ENCODE data around the gene PNKD. TPM values are rescaled to one million over a fixed set of nuclear protein-coding genes. Genes with fewer than 3 reads are reported as not detected.

Gene PNKD
- total and polyA plus RNA-seq, 2 experiments from 2014 or later = 48.7 to 145 TPM

DNA sequence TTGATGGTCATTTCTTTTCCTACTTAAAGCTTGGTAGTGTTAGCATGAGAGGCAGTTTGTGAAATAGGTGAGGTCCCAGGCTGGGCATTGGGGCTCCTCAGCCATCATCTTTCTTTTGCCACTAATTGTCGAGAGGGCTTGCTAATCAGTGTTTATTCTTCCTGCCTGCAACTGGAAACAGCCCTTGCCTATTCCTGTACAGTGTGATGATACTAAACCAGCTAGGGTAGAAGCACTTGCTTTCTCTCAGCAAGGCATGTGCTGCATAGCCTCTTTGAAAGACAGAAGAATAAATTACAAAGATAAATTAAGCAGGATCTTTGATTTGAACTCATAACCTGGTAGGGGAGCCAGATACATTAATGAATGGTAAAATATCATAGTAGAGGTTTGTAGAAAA, 26.1 kb upstream of the PNKD start:
- WGBS (ENCODE audit: low lambda C conversion rate, missing lambda C conversion rate) = 77% methylated on average over 1 of the region's 1 CpG
- Histone ChIP-seq H2AFZ (no peak overlapping the region), H3K79me2 (peaks cover 28% of the 10 kb centered on the region), H3K27ac (no peak overlapping the region), H3K9me3 (ENCODE audit: low read depth) (no peaks in the 10 kb centered on the region), H3K9me2 (replicated peaks; ENCODE audit: insufficient read depth) (no peaks in the 10 kb centered on the region), H4K20me1 (ENCODE audit: insufficient read depth, poor library complexity, severe bottlenecking) (no peaks in the 10 kb centered on the region), H3K36me3 (replicated peaks; ENCODE audit: insufficient read depth, low read depth) (no peaks in the 10 kb centered on the region), H3K4me3 (no peak overlapping the region), H3K4me2 (no peak overlapping the region), H3K27me3 (no peaks in the 10 kb centered on the region), H3K4me1 (ENCODE audit: insufficient read depth) (no peaks in the 10 kb centered on the region)
- TF ChIP-seq EZH2 (IDR thresholded peaks at IDR 0.05; ENCODE audit: borderline replicate concordance) (no peak), EZH2phosphoT487 (IDR thresholded peaks at IDR 0.05; ENCODE audit: low read depth, severe bottlenecking, unreplicated experiment) (no peak)
- TF ChIP-seq, protein P1, sequence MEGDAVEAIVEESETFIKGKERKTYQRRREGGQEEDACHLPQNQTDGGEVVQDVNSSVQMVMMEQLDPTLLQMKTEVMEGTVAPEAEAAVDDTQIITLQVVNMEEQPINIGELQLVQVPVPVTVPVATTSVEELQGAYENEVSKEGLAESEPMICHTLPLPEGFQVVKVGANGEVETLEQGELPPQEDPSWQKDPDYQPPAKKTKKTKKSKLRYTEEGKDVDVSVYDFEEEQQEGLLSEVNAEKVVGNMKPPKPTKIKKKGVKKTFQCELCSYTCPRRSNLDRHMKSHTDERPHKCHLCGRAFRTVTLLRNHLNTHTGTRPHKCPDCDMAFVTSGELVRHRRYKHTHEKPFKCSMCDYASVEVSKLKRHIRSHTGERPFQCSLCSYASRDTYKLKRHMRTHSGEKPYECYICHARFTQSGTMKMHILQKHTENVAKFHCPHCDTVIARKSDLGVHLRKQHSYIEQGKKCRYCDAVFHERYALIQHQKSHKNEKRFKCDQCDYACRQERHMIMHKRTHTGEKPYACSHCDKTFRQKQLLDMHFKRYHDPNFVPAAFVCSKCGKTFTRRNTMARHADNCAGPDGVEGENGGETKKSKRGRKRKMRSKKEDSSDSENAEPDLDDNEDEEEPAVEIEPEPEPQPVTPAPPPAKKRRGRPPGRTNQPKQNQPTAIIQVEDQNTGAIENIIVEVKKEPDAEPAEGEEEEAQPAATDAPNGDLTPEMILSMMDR (IDR thresholded peaks at IDR 0.05; ENCODE audit: poor library complexity) = no peak
- no peak for DNase-seq (ENCODE audit: low spot score)

DNA sequence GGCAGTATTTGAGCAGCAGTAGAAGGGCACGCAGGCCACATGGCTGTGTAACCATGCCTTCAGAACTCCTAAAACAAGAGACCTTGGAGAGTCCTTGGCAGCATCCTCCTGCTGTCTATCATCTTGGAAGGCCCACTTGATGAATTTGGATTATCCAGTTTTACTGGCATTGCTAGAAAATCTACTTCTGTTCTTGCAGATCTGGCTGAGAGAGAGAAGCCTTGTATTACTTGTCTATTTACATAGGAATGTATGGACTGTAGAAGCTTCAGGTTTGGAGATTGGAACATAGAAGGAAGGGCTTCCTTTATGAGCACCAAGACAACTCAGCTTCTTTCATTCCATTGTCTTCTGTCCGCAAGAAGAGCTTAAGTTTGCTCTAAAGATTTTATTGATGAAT, 25.7 kb upstream of the PNKD start:
- H3K9me3 ChIP-seq (ENCODE audit: low read depth) = no peaks in the 10 kb centered on the region
- DNase-seq (ENCODE audit: low spot score) = no peak
- H3K9me2 ChIP-seq (replicated peaks; ENCODE audit: insufficient read depth) = no peaks in the 10 kb centered on the region
- H3K4me3 ChIP-seq = no peak overlapping the region
- H3K4me1 ChIP-seq (ENCODE audit: insufficient read depth) = no peaks in the 10 kb centered on the region
- H4K20me1 ChIP-seq (ENCODE audit: insufficient read depth, poor library complexity, severe bottlenecking) = no peaks in the 10 kb centered on the region
- TF ChIP-seq, protein P1 (IDR thresholded peaks at IDR 0.05; ENCODE audit: poor library complexity) = no peak
- TF ChIP-seq EZH2phosphoT487 (IDR thresholded peaks at IDR 0.05; ENCODE audit: low read depth, severe bottlenecking, unreplicated experiment) (no peak), EZH2 (IDR thresholded peaks at IDR 0.05; ENCODE audit: borderline replicate concordance) (no peak)
- peaks cover 28% of the 10 kb centered on the region for H3K79me2 ChIP-seq
- 88% methylated on average over 2 of the region's 2 CpGs for WGBS (ENCODE audit: low lambda C conversion rate, missing lambda C conversion rate)
- no peak overlapping the region for H2AFZ ChIP-seq
- H3K4me2 ChIP-seq = no peak overlapping the region
- H3K27ac ChIP-seq = no peak overlapping the region
- peaks cover 2% of the 10 kb centered on the region for H3K36me3 ChIP-seq (replicated peaks; ENCODE audit: insufficient read depth, low read depth)
- H3K27me3 ChIP-seq = no peaks in the 10 kb centered on the region

DNA sequence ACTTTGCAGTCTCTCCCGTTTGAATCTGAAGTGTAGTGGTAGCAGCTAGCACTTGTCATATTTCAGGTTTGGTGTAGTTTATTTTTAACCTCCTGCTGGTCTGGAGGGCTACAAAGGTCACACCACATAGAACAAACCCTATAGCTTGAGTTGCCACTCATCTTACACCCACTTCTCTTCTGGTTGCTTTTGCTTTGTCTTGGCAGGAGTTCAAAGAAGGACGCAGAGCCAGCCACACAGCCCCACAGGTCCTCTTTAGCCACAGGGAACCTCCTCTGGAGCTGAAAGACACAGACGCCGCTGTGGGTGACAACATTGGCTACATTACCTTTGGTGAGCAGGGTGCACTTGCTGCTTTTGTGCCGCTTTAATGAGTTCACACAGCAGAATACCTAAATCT, 25.1 kb upstream of the PNKD start:
- TF ChIP-seq EZH2 (IDR thresholded peaks at IDR 0.05; ENCODE audit: borderline replicate concordance) (no peak), EZH2phosphoT487 (IDR thresholded peaks at IDR 0.05; ENCODE audit: low read depth, severe bottlenecking, unreplicated experiment) (no peak)
- TF ChIP-seq, protein P1 (IDR thresholded peaks at IDR 0.05; ENCODE audit: poor library complexity) = no peak
- no peak for DNase-seq (ENCODE audit: low spot score)
- WGBS (ENCODE audit: low lambda C conversion rate, missing lambda C conversion rate) = 81% methylated on average over 5 of the region's 5 CpGs
- Histone ChIP-seq H3K27me3 (no peaks in the 10 kb centered on the region), H3K9me3 (ENCODE audit: low read depth) (no peaks in the 10 kb centered on the region), H3K27ac (no peak overlapping the region), H4K20me1 (ENCODE audit: insufficient read depth, poor library complexity, severe bottlenecking) (no peaks in the 10 kb centered on the region), H3K4me3 (no peak overlapping the region), H2AFZ (no peak overlapping the region), H3K36me3 (replicated peaks; ENCODE audit: insufficient read depth, low read depth) (peaks cover 7% of the 10 kb centered on the region), H3K4me2 (no peak overlapping the region), H3K9me2 (replicated peaks; ENCODE audit: insufficient read depth) (no peaks in the 10 kb centered on the region), H3K4me1 (ENCODE audit: insufficient read depth) (no peaks in the 10 kb centered on the region), H3K79me2 (peaks cover 26% of the 10 kb centered on the region)

DNA sequence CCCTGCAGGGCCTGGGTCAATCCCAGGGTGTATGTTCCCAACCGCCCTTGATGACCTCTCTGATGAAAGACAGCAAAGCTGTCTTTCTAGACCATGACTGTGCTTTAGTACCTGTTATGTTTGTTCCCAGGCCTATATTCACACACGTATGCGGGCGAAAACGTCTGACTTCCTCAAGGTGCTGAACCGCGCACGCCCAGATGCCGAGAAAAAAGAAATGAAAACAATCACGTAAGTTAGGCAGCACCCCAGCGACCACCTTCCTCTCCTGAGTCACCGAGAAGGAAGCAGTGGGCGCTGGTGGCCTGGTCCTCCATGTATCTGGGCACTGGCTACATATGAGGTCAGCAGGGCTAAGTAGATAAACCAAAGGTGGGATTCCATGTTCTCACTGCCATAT, 20.6 kb upstream of the PNKD start:
- no peak overlapping the region for H3K27ac ChIP-seq
- no peak overlapping the region for H3K4me3 ChIP-seq
- H3K27me3 ChIP-seq = no peaks in the 10 kb centered on the region
- no peak overlapping the region for H3K4me2 ChIP-seq
- no peak for DNase-seq (ENCODE audit: low spot score)
- peaks cover 7% of the 10 kb centered on the region for H3K36me3 ChIP-seq (replicated peaks; ENCODE audit: insufficient read depth, low read depth)
- no peaks in the 10 kb centered on the region for H4K20me1 ChIP-seq (ENCODE audit: insufficient read depth, poor library complexity, severe bottlenecking)
- no peaks in the 10 kb centered on the region for H3K4me1 ChIP-seq (ENCODE audit: insufficient read depth)
- TF ChIP-seq EZH2 (IDR thresholded peaks at IDR 0.05; ENCODE audit: borderline replicate concordance) (no peak), EZH2phosphoT487 (IDR thresholded peaks at IDR 0.05; ENCODE audit: low read depth, severe bottlenecking, unreplicated experiment) (no peak)
- TF ChIP-seq, protein P1 (IDR thresholded peaks at IDR 0.05; ENCODE audit: poor library complexity) = no peak
- no peaks in the 10 kb centered on the region for H3K9me3 ChIP-seq (ENCODE audit: low read depth)
- H2AFZ ChIP-seq = no peak overlapping the region
- peaks cover 9% of the 10 kb centered on the region for H3K79me2 ChIP-seq
- H3K9me2 ChIP-seq (replicated peaks; ENCODE audit: insufficient read depth) = no peaks in the 10 kb centered on the region
- WGBS (ENCODE audit: low lambda C conversion rate, missing lambda C conversion rate) = 98% methylated on average over 13 of the region's 13 CpGs

Data from hepatocyte (in vitro differentiated cells).